ENCODE results near the gene KHK. TPM values are rescaled to one million over a fixed set of nuclear protein-coding genes. Genes with fewer than 3 reads are reported as not detected.

Gene KHK
- total and polyA plus RNA-seq, 2 of the 8 experiments (the other 6 are each of a cell fraction or from before 2014, with no cell fraction given): 11.0 to 17.7 TPM

DNA sequence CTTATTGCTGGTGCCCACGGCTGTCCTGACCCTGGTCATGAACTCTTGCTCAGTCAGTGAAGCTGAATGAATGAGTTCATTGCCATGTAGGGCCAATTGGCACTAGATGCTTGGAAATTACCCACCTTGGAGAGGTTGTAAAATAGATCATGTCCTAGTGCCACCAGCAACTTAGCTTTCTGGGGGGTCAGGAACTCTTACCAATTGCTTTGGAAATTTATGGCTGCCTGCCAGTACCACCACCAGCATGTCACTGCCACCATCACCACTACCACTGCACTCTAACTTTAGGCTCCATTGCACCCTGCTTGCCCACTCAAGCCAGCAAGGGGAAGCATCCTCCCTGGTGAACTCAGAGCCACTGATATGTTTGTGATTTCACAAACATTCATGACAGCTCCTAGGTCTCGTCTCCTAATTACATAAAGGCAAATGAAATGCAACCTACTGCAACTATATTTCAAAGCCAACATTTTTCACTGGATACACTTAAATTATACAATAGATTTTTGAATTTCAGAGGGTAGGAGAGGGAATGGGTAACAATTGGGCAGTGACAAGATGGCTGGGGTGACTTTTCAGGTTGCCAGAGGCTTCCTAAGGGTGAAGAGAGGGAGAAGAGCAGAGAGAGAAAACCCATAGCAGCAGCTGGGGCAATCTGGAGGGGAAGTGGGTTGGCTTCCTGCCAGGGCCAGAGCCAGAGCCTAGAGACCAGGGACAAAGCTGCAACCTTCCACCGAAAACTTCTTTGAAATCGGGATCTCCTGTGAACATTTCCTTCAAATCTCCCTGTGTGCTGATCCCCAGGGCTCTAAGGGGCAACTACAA is 11.6 kb upstream of the KHK start (continued):
- TF ChIP-seq, protein P1, sequence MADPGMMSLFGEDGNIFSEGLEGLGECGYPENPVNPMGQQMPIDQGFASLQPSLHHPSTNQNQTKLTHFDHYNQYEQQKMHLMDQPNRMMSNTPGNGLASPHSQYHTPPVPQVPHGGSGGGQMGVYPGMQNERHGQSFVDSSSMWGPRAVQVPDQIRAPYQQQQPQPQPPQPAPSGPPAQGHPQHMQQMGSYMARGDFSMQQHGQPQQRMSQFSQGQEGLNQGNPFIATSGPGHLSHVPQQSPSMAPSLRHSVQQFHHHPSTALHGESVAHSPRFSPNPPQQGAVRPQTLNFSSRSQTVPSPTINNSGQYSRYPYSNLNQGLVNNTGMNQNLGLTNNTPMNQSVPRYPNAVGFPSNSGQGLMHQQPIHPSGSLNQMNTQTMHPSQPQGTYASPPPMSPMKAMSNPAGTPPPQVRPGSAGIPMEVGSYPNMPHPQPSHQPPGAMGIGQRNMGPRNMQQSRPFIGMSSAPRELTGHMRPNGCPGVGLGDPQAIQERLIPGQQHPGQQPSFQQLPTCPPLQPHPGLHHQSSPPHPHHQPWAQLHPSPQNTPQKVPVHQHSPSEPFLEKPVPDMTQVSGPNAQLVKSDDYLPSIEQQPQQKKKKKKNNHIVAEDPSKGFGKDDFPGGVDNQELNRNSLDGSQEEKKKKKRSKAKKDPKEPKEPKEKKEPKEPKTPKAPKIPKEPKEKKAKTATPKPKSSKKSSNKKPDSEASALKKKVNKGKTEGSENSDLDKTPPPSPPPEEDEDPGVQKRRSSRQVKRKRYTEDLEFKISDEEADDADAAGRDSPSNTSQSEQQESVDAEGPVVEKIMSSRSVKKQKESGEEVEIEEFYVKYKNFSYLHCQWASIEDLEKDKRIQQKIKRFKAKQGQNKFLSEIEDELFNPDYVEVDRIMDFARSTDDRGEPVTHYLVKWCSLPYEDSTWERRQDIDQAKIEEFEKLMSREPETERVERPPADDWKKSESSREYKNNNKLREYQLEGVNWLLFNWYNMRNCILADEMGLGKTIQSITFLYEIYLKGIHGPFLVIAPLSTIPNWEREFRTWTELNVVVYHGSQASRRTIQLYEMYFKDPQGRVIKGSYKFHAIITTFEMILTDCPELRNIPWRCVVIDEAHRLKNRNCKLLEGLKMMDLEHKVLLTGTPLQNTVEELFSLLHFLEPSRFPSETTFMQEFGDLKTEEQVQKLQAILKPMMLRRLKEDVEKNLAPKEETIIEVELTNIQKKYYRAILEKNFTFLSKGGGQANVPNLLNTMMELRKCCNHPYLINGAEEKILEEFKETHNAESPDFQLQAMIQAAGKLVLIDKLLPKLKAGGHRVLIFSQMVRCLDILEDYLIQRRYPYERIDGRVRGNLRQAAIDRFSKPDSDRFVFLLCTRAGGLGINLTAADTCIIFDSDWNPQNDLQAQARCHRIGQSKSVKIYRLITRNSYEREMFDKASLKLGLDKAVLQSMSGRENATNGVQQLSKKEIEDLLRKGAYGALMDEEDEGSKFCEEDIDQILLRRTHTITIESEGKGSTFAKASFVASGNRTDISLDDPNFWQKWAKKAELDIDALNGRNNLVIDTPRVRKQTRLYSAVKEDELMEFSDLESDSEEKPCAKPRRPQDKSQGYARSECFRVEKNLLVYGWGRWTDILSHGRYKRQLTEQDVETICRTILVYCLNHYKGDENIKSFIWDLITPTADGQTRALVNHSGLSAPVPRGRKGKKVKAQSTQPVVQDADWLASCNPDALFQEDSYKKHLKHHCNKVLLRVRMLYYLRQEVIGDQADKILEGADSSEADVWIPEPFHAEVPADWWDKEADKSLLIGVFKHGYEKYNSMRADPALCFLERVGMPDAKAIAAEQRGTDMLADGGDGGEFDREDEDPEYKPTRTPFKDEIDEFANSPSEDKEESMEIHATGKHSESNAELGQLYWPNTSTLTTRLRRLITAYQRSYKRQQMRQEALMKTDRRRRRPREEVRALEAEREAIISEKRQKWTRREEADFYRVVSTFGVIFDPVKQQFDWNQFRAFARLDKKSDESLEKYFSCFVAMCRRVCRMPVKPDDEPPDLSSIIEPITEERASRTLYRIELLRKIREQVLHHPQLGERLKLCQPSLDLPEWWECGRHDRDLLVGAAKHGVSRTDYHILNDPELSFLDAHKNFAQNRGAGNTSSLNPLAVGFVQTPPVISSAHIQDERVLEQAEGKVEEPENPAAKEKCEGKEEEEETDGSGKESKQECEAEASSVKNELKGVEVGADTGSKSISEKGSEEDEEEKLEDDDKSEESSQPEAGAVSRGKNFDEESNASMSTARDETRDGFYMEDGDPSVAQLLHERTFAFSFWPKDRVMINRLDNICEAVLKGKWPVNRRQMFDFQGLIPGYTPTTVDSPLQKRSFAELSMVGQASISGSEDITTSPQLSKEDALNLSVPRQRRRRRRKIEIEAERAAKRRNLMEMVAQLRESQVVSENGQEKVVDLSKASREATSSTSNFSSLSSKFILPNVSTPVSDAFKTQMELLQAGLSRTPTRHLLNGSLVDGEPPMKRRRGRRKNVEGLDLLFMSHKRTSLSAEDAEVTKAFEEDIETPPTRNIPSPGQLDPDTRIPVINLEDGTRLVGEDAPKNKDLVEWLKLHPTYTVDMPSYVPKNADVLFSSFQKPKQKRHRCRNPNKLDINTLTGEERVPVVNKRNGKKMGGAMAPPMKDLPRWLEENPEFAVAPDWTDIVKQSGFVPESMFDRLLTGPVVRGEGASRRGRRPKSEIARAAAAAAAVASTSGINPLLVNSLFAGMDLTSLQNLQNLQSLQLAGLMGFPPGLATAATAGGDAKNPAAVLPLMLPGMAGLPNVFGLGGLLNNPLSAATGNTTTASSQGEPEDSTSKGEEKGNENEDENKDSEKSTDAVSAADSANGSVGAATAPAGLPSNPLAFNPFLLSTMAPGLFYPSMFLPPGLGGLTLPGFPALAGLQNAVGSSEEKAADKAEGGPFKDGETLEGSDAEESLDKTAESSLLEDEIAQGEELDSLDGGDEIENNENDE (IDR thresholded peaks at IDR 0.05; ENCODE audit: insufficient replicate concordance, low read length): no peak
- no peak for TF ChIP-seq RNF2 (IDR thresholded peaks at IDR 0.05; ENCODE audit: borderline replicate concordance, low read depth, low read length, missing control alignments, poor library complexity, severe bottlenecking)
- TF ChIP-seq CTBP2 (IDR thresholded peaks at IDR 0.05; ENCODE audit: borderline replicate concordance, insufficient read depth, insufficient read length, low read length): no peak
- no peak for TF ChIP-seq SP2 (IDR thresholded peaks at IDR 0.05; ENCODE audit: low read length)
- TF ChIP-seq EGR1 (IDR thresholded peaks at IDR 0.05; ENCODE audit: borderline replicate concordance, low read depth, low read length): no peak
- TF ChIP-seq CHD1 (IDR thresholded peaks at IDR 0.05; ENCODE audit: low read depth, low read length): no peak
- TF ChIP-seq RBBP5 (IDR thresholded peaks at IDR 0.05; ENCODE audit: borderline replicate concordance, low read depth, low read length): no peak
